GM23338 (cell line): ENCODE data around the gene NKD1. TPM values are rescaled to one million over a fixed set of nuclear protein-coding genes. Genes with fewer than 3 reads are reported as not detected.

Experiments
- ATAC-seq: fragments of 200-7000 bp; cut with Tn5 transposase; 3 replicates; pipeline ENCODE4 v1.9.1; 2020
- DNase-seq: peaks from one replicate; pipeline ENCODE4 v3.0.0-alpha.2; 2015; ENCODE audit warnings: low spot score
- H2AFZ ChIP-seq: fragments of 200-600 bp; sonication (generic); 2 replicates; pipeline ENCODE4 v1.8.0; 2016; ENCODE audit warnings: antibody characterized with exemption, mild to moderate bottlenecking, moderate library complexity
- H3F3A ChIP-seq: fragments of 200-600 bp; sonication (generic); replicated peaks from 2 replicates; pipeline ENCODE4 v1.8.0; 2017; ENCODE audit warnings: antibody characterized with exemption, mixed run types, low read depth
- H3K27ac ChIP-seq: fragments of 200-600 bp; sonication (generic); 2 replicates; pipeline ENCODE4 v1.6.1; 2016; ENCODE audit warnings: low read depth
- H3K27me3 ChIP-seq: fragments of 200-600 bp; sonication (generic); 2 replicates; pipeline ENCODE4 v1.8.0; 2016; ENCODE audit warnings: mild to moderate bottlenecking, mixed run types, moderate library complexity; ENCODE audit not compliant: insufficient read depth
- H3K36me3 ChIP-seq: fragments of 200-600 bp; sonication (generic); 2 replicates; pipeline ENCODE4 v1.8.0; 2016; ENCODE audit warnings: mild to moderate bottlenecking; ENCODE audit not compliant: insufficient read depth
- H3K4me1 ChIP-seq: fragments of 200-600 bp; sonication (generic); 2 replicates; pipeline ENCODE4 v1.8.0; 2016; ENCODE audit warnings: mild to moderate bottlenecking, moderate library complexity; ENCODE audit not compliant: insufficient read depth
- H3K4me2 ChIP-seq: fragments of 200-600 bp; sonication (generic); 2 replicates; pipeline ENCODE4 v1.7.1; 2017; ENCODE audit warnings: mixed run types
- H3K4me3 ChIP-seq: fragments of 200-600 bp; sonication (generic); 2 replicates; pipeline ENCODE4 v1.6.1; 2016; ENCODE audit warnings: mixed run types
- H3K79me2 ChIP-seq: fragments of 200-600 bp; sonication (generic); replicated peaks from 2 replicates; pipeline ENCODE4 v1.8.0; 2017; ENCODE audit warnings: mild to moderate bottlenecking; ENCODE audit not compliant: insufficient read depth
- H3K9me2 ChIP-seq: fragments of 200-600 bp; sonication (generic); 2 replicates; pipeline ENCODE4 v1.8.0; 2017; ENCODE audit not compliant: insufficient read depth
- H4K20me1 ChIP-seq: fragments of 200-600 bp; sonication (generic); replicated peaks from 2 replicates; pipeline ENCODE4 v1.8.0; 2017; ENCODE audit warnings: mild to moderate bottlenecking; ENCODE audit not compliant: insufficient read depth
- H3K27ac Mint-ChIP-seq: 2 replicates; pipeline ENCODE4 v1.8.0; 2020; ENCODE audit warnings: inconsistent platforms, mild to moderate bottlenecking, moderate library complexity, mixed read lengths
- H3K27me3 Mint-ChIP-seq: 3 replicates; pipeline ENCODE4 v1.8.0; 2022; ENCODE audit warnings: low read depth, mild to moderate bottlenecking, moderate library complexity, mixed read lengths, inconsistent platforms; ENCODE audit not compliant: insufficient read depth, poor library complexity
- H3K36me3 Mint-ChIP-seq: 3 replicates; pipeline ENCODE4 v1.8.0; 2021; ENCODE audit warnings: low read depth, mild to moderate bottlenecking, inconsistent platforms, moderate library complexity, mixed read lengths
- H3K4me1 Mint-ChIP-seq: 3 replicates; pipeline ENCODE4 v1.8.0; 2020; ENCODE audit warnings: mild to moderate bottlenecking, inconsistent platforms, mixed read lengths
- H3K4me3 Mint-ChIP-seq: 3 replicates; pipeline ENCODE4 v1.8.0; 2021; ENCODE audit warnings: moderate library complexity, mild to moderate bottlenecking, inconsistent platforms, mixed read lengths
- H3K9me3 Mint-ChIP-seq: 3 replicates; pipeline ENCODE4 v1.8.0; 2020; ENCODE audit warnings: moderate library complexity, mild to moderate bottlenecking, inconsistent platforms, mixed read lengths
- CREB1 ChIP-seq: fragments of 250-450 bp; sonication (Bioruptor Pico); IDR thresholded peaks from 2 replicates; pipeline ENCODE4 v1.5.0; 2020; ENCODE audit warnings: low read depth, mild to moderate bottlenecking, moderate library complexity
- CTCF ChIP-seq, 2 experiments: fragments of 200-600 bp in 1 of 2; sonication (generic) in 1 of 2; conservative IDR thresholded peaks; 2 replicates each; pipeline versions ENCODE4 v1.5.1 to v1.6.1; 2016 to 2017; ENCODE audit warnings: antibody characterized with exemption in 2 of 2, low read depth in 2 of 2, mild to moderate bottlenecking in 2 of 2, moderate library complexity in 1 of 2
- EZH2phosphoT487 ChIP-seq: fragments of 200-600 bp; sonication (generic); IDR thresholded peaks from one replicate; pipeline ENCODE4 v1.8.1; 2018; ENCODE audit warnings: antibody characterized with exemption; ENCODE audit not compliant: unreplicated experiment
- JUNB ChIP-seq: IDR thresholded peaks from one replicate; pipeline ENCODE4 v1.6.1; 2016; ENCODE audit warnings: antibody characterized with exemption; ENCODE audit not compliant: unreplicated experiment
- NANOG ChIP-seq: IDR thresholded peaks from 2 replicates; pipeline ENCODE4 v1.6.1; 2016; ENCODE audit warnings: antibody characterized with exemption, borderline replicate concordance
- POLR2AphosphoS5 ChIP-seq: IDR thresholded peaks from 2 replicates; pipeline ENCODE4 v1.6.1; 2016; ENCODE audit warnings: antibody characterized with exemption, low read depth
- STAT1 ChIP-seq: IDR thresholded peaks from one replicate; pipeline ENCODE4 v1.6.1; 2016; ENCODE audit warnings: antibody characterized with exemption; ENCODE audit not compliant: unreplicated experiment
- ZNF114 ChIP-seq: fragments of 250-450 bp; sonication (Bioruptor Pico); IDR thresholded peaks from 2 replicates; pipeline ENCODE4 v1.5.0; 2020; ENCODE audit warnings: mild to moderate bottlenecking, moderate library complexity
- ZNF462 ChIP-seq: fragments of 250-450 bp; sonication (Bioruptor Pico); IDR thresholded peaks from 2 replicates; pipeline ENCODE4 v1.5.0; 2020; ENCODE audit warnings: mild to moderate bottlenecking, moderate library complexity
- long read RNA-seq: library from polyadenylated mRNA; unstranded; transcript quantifications from one replicate; pipeline ENCODE4 v2.0.0, GENCODE V29; 2020; ENCODE audit not compliant: unreplicated experiment
- polyA plus RNA-seq: library from polyadenylated mRNA; unstranded; fragments of >200 nt; fragmentation: Nextera tagmentation; extraction: Ambion mirVana; gene quantifications from 2 replicates; pipeline ENCODE4 v1.2.1, GENCODE V29; 2016
- total RNA-seq: library from RNA; depleted of rRNA; stranded (reverse); fragments of >200 nt; shearing (Covaris generic); gene quantifications from 2 replicates; pipeline ENCODE4 v1.2.3, GENCODE V29; 2014; rRNA removed

NKD1 gene
- total RNA-seq, result 1.6 and 2.1 TPM in 2 replicates
- polyA plus RNA-seq, result 2.3 and 2.5 TPM in 2 replicates
- long read RNA-seq, partial matches to known transcripts, result 1 of 1 reads
- long read RNA-seq, other reads (novel, unspliced or antisense), result 0 of 1 reads

DNA sequence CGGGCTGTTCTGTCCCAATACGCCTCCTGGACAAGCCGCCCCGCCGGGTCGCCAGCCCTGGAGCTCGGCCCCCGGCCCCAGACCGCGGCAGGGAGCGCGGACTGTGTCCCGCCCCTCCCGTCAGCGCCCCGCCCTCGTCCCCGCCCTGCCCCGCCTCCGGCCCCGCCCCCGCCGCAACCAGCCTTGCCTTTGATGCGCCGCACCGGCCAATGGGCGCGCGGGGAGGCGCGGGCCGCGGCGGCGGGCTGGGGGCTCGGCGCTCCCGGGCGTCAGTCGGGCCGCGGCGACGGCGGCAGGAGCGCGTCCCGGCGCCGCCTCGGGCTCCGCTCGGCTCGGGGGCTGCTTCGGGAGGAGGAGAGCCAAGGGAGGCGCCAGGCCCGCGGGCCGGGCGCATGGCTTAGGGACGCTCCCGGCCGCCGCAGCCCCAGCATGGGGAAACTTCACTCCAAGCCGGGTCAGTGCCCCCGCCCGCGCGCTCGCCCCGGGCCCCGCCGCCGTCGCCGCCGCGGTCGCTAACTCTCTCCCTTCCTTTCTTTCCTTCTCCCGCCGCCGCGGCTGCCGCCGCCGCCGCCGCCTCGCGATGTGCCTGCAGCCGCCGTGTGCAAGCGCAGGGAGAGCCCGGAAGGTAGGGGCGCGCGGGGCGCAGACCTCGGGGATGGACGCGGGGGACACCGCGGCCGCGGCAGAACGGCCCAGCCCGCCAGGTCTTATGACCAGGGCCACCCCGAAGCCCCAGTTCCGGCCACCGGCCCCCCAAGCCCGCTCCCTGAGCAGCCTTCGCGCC is at the start of gene NKD1:
NKD1 (plus strand) TSS at position 272 of the 784 bp plus-strand sequence; CDS start at position 430, 158 bp downstream.
- Histone ChIP-seq H3K4me3 (peak within 1 kb of the TSS; percentile 68), H3F3A (no peaks in the 10 kb centered on the region), H3K27ac (no peak within 1 kb of the TSS), H3K4me1 (no peaks in the 10 kb centered on the region), H3K36me3 (no peaks in the 10 kb centered on the region), H3K79me2 (no peaks in the 10 kb centered on the region), H3K4me2 (peak within 1 kb of the TSS; percentile 93), H3K9me2 (no peaks in the 10 kb centered on the region), H3K27me3 (peaks cover 46% of the 10 kb centered on the region), H2AFZ (peak within 1 kb of the TSS; percentile 66; the same call in 1 of the 2 replicates), H4K20me1 (peaks cover 4% of the 10 kb centered on the region; the same call in 1 of the 2 replicates)
- no peak within 1 kb of the TSS for H3K27ac Mint-ChIP-seq
- H3K36me3 Mint-ChIP-seq, result no peaks in the 10 kb centered on the region
- H3K4me1 Mint-ChIP-seq, result peaks cover 11% of the 10 kb centered on the region; the same call in 2 of the 3 replicates
- peak within 1 kb of the TSS; percentile 76 for H3K4me3 Mint-ChIP-seq
- peak; percentile 62 for TF ChIP-seq POLR2AphosphoS5
- TF ChIP-seq CREB1 (CRISPR knock-in tag), result no peak
- peaks cover 30% of the 10 kb centered on the region for H3K27me3 Mint-ChIP-seq
- peak; percentile 65 for ATAC-seq
- DNase-seq, result peak; percentile 80
- peaks cover 2% of the 10 kb centered on the region; the same call in 2 of the 3 replicates for H3K9me3 Mint-ChIP-seq

GRCh38 chr16:50498431-50499155 is 49.6 kb upstream of the NKD1 start:
- no peaks in the 10 kb centered on the region for H3K27me3 ChIP-seq
- H2AFZ ChIP-seq, result peak overlapping the region; percentile 72; the same call in 1 of the 2 replicates
- H3K36me3 Mint-ChIP-seq, result no peaks in the 10 kb centered on the region
- no peak overlapping the region for H3K27ac Mint-ChIP-seq
- H3K4me1 Mint-ChIP-seq, result peaks cover 4% of the 10 kb centered on the region; the same call in 2 of the 3 replicates
- ATAC-seq, result no peak
- H4K20me1 ChIP-seq, result no peaks in the 10 kb centered on the region
- no peaks in the 10 kb centered on the region for H3K79me2 ChIP-seq
- H3K4me3 Mint-ChIP-seq, result no peak overlapping the region
- H3K27ac ChIP-seq, result no peak overlapping the region
- no peaks in the 10 kb centered on the region for H3K9me3 Mint-ChIP-seq
- no peaks in the 10 kb centered on the region for H3K36me3 ChIP-seq
- H3F3A ChIP-seq, result no peaks in the 10 kb centered on the region
- H3K4me2 ChIP-seq, result peak overlapping the region; percentile 27; the same call in 1 of the 2 replicates
- no peak overlapping the region for H3K4me3 ChIP-seq
- no peaks in the 10 kb centered on the region for H3K4me1 ChIP-seq
- DNase-seq, result no peak
- H3K27me3 Mint-ChIP-seq, result no peaks in the 10 kb centered on the region
- H3K9me2 ChIP-seq, result peaks cover 13% of the 10 kb centered on the region; the same call in 1 of the 2 replicates
- TF ChIP-seq STAT1, result no peak
- TF ChIP-seq NANOG, result no peak
- TF ChIP-seq CTCF (conservative IDR thresholded peaks at IDR 0.05; ENCODE audit: low read depth in 2 of 2), result no peak
- TF ChIP-seq EZH2phosphoT487, result no peak
- no peak for TF ChIP-seq JUNB
- TF ChIP-seq POLR2AphosphoS5, result no peak
- TF ChIP-seq ZNF114 (CRISPR knock-in tag), result no peak
- TF ChIP-seq ZNF462 (CRISPR knock-in tag), result no peak
